Measurements from ENCODE around the gene RIOX2. TPM values are rescaled to one million over a fixed set of nuclear protein-coding genes. Genes with fewer than 3 reads are reported as not detected.
A peak's percentile ranks its signal among the peaks of the same experiment; 100 is the strongest.
"Not testable (repeated sequence)": the region's sequence is repeated elsewhere in the genome, so short reads cannot be mapped to it uniquely, and the experiment has no call there.

The RIOX2 gene
- total RNA-seq (2014; rRNA removed; shearing (Covaris generic)), result 36.9 and 43.4 TPM in 2 replicates
- 41.0 and 63.6 TPM in 2 replicates for polyA plus RNA-seq (2014; cell fraction: nucleus; rRNA removed)

DNA sequence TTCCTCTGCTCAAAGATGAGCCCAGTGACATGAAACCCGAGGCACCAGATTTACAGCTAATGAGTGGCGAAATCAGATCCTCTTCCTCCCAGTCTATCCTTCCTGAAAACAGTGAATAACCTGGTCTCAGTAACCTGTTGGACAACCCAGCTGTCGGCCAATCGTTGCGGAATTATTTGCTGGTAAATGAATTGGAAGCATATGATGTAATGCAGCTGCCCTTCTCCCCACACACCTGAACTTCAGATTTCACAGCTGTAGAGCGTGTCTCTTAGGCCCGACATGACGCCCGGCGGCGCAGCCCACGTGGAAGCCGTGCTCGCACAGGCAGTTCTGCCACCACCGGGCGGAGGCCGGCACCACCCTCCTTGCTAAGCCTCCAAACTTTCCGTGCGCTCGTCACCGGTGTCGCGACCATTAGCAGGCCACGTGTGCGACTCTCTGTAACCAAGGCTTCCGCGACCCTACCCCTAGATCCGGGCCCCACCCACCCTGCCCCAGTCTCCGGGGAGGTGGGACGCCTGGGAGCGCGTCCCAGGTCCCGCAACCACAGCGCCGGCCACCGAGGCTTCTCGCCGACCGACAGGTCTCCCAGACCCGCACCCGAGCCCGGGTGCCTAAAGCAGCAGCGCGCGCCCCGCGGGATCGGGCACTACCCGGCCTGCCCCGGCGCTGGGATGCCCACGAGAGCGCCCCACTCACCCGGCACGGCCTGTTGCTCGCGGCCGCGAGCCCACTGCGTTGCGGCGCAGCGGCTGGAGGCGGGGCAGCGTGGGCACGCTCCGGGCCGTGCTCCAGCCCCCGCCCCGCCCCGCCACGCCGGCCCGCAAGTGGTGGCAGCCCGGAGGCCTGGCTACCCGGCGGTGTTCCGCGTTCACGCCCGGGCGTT is at the start of gene RIOX2:
Gene RIOX2, minus strand, starts transcription at position 753 of the 889 bp plus-strand sequence. CDS start 4,838 bp downstream, outside the sequence.
- DNase-seq (ENCODE audit: extremely low read depth, low read depth), result peak; percentile 30

DNA sequence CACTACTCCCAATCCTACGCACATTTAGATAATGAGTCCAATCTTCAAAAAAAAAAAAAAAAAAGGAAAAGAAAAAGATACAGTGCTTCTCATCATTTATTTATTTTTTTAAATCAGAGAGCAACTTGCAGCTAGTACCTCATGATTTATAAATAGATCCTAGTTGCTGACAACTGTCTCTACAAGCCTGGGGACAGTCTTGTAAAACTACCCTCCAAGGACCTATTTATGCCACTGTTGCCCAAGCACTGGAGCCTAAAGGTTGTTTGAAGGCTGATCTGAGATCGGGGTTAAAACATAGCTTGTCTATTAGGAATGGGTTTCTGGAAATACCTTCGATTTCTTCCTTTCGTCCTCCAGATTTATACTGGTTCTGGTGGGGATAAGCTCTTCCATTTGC is 48.2 kb upstream of the RIOX2 start:
- no peak for DNase-seq (ENCODE audit: extremely low read depth, low read depth)

DNA sequence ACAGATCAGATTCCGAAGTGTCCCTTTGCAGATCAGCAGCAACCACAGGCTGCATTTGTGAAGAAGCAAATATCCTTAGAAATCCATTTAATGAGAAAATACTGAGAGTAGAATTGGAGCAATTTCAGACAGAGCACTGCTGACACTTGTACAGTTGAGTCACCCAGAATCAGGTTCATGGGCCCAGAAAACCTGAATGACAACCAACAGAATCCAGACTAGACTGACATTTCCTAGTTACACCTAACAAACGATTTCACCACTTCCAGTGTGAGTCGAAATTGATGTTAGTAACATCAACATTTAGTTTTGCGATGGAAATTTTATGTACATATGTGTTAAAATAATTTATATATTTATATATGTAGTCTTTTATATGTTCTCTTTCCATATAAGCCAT is 46.1 kb upstream of the RIOX2 start:
- no peak for DNase-seq (ENCODE audit: extremely low read depth, low read depth)

DNA sequence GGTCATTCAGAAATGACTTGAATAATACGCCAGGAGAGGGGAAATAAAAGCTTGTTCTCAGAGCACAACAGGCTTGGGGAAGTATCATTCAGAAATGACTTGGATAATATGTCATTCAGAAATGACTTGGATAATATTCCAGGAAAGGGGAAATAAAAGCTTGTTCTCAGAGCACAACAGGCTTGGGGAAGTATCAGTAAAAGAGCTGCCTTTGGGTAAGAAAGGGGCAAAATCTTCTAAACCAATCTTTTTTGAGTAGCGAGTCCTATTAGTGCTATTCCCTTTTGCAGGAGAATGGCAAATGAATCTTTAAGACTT is 42.0 kb upstream of the RIOX2 start:
- no peak for DNase-seq (ENCODE audit: extremely low read depth, low read depth)

DNA sequence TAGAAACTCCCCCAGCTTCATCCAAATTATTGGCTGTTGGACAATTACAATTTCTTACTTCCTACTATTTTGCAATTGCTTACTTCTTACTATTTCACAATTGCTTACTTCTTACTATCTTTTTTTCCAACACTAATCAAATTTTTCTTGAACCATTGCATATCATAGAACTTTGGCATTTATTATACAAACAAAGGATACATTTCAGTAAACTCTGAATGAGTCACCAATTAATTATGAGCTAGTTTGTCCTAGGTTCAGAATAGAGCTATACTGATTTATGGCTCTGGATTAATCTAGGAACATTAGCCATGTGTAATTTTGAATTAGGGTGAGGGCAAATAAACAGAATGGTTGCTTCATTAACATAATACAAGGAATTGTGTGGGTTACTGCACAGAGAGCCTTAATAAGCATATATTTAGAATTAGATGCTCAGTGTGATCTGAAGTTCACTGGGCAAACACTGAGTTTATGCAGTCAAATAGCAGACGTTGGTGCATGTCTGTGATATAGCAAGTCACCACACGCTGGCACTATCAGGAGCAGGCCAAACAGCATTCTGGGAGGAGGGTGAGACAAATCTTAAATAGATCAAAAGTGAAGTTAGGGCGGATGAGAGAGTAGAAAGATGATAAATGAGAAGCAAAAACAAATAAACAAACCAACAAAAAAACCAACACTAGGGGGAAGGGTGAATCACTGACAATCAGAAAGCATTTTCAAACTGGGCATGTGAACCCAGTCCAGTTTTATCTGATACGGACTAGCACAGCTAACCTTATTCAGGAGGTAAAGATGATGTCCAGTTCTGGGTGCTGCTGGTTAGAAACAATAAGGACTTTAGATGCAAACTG is 41.4 kb upstream of the RIOX2 start:
- DNase-seq (ENCODE audit: extremely low read depth, low read depth), result peak; percentile 16

DNA sequence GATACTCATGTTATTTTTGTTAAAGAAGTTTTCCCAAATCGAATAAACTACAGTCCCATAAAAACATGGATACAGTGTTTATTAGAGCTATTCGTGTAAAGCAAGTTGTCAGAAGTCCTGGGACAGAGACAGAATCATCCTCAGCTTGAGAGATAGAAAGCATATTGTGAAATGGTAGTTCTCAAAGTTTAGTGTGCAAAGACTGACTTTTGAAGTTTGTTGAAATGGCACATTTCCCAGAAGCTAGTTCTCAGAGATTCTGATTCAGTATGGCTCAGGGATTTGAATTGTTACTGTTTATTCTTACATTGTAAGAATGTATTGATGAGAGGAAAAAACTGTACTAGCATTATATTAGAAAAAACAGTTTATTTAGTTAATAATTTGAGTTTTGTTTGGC is 40.7 kb upstream of the RIOX2 start:
- DNase-seq (ENCODE audit: extremely low read depth, low read depth), result no peak

DNA sequence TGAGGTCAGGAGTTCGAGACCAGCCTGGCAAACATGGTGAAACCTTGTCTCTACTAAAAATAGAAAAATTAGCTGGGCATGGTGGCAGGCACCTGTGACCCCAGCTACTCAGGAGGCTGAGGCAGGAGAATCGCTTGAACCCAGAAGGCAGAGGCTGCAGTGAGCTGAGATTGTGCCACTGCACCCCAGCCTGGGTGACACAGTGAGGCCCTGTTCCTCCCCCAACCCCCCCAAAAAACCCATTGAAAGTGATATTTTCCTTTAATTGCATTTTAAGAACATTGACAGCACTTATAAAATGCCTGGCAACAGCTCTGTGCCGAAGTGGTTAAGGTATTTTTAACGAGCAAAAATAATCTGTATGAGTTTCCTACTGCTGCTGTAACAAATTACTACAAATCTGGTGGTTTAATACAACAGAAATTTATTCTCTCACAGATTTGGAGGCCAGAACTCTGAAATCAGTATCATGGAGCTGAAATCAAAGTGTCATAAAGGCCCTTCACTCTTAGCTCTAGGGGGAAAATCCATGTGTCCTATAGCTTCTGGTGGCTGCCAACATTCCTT is 38.7 kb upstream of the RIOX2 start:
- DNase-seq (ENCODE audit: extremely low read depth, low read depth), result not testable (repeated sequence)

DNA sequence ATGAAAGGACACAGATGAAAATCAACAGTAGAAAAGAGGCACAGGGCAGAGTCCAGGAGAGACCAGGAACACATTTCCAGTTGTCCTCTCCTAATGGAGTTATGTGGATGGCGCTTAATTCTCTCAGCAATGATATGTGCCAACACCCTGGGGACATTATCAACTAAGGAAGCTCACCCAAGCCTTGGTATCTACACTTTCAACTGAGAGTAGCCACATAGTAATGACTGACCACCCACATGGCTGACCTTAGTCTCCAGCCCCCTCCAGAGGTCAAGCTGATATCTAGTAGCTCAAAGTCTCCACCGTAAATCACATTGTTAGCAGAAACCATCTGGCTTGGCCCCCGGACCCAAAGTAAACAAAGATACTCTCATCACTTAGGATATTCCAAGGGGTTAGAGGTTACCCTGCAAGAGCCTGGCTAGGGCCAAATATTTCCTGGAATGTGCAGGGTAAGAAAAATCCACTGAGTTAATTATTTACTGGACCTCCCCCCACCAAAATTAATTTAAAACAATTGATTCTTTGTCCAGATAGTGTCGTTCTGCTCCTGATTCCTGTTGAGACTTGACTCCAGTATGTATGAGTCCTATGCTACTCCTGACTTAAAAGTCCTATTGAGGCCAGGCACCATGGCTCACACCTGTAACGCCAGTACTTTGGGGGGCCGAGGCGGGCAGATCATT is 38.1 kb upstream of the RIOX2 start:
- DNase-seq (ENCODE audit: extremely low read depth, low read depth), result no peak

DNA sequence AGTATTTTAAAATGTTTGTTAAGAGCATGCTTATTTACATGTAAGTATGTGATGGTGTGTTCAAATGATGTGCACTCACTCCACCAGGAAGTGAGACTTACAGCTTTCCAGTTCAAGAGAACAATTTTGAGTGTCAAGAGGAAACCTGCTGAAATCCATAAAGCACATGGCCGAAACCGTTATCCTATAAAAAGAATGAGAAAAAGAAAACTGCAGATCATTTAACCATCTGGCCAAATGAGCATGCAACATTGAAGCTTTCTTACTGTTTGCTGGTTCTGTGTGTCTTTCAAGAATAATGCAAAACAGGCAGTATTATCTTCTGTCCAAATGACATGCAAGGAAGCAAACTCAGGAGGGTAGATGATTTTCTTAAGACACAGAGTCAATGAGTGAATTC is 36.6 kb upstream of the RIOX2 start:
- DNase-seq (ENCODE audit: extremely low read depth, low read depth), result no peak

DNA sequence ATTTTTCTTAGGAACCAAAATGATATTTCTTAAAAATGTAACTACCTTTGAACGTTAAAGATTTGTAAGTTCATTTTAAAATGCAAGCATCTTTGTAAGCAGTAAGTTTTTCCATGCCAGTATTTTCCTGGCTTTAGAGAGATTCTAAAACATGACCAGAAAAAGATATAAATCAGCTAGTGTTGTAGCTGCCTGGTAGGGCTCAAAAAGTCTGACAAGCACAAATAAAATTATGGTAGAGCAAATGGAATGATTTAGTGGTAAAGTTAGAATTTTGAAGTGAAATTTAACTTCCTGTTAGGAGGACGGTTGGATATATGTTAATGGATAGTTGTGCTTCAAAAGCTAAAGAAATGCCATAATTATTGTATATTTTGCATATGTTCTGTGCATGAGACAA is 33.2 kb upstream of the RIOX2 start:
- DNase-seq (ENCODE audit: extremely low read depth, low read depth), result no peak

DNA sequence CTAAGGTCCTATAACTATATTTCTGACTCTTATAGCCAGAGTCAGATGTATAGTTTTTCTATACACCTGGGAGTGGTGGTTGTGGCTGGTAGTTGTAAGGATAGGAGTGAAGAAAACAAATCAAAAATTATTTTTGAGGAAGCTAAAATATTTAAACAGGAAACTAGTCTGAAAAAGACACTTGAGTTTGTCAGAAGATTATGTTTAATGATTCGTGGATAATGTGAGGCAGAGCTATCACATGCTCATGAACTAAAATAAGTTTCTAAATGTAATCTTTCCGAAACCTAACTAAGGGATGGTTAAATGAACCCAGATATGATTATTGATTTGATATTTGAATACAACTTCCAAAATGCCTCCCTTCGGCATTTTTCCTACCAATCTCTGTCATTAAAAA is 32.5 kb upstream of the RIOX2 start:
- no peak for DNase-seq (ENCODE audit: extremely low read depth, low read depth)

DNA sequence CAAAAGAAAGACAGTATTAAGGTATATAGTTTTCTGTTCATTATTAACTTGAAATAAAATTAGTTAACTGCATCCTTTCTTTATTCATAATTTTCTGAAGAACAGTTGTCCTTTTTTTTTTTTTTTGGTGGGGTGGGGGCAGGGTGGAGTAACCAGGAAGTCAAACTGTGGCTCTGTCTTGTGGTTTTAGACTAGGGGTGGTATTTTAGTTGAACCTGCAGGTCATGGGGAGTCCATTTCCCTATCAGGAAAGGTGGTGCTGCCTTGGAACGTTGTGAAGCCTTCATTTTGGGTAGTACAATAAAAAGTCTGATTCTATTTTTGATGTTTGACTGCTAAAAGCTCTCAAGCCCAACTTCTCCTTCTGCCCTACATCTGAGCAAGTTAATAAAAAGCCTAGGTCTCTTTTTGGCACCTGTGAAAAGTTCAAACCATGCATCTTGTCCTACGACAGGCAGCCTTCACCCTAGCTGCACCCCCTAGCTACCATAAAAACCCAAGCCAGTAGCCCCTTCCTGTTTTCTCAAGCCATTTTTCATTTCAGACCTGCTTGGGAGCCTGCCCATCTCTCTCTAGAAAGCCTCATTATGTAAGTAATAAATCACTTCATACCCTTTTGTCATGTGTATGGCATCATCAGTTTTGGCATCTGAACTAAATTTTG is 31.2 kb upstream of the RIOX2 start:
- DNase-seq (ENCODE audit: extremely low read depth, low read depth), result no peak

DNA sequence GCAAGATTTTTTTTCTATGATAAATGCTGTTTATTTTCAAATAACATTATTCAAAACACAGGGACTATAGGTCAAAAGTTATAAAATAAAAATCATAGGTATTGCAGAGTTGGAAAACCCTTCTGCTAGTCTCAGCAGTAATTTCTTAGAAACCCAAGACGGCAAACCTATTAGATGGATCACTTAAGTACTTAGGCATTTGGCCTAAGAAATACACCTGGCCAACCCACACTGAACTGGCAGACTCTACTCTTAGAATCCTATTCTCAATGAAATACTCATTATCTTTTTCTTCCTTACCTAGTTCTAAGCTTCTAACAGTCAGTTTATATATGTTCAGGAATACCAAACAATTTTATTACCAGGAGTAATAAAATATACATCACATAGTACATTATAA is 30.5 kb upstream of the RIOX2 start:
- DNase-seq (ENCODE audit: extremely low read depth, low read depth), result no peak

DNA sequence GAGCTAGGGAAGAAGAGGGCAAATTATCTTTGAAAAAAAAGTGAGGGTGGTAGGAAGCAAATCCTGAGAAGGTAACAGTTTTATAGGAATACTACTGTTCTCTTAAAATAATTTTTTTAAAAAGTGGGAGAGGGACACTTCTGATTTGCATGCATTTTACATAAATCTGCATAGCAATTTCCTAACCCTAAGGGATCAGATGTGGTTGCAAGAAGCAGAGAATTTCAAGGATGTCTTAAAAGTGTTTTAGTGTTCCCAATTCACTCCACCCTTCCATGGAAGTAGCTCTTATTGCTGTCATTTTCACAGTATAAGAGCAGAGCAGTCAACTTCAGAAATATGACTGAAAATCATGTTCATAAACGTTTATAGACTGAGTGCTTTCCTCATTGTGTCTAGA is 27.8 kb upstream of the RIOX2 start:
- DNase-seq (ENCODE audit: extremely low read depth, low read depth), result no peak

DNA sequence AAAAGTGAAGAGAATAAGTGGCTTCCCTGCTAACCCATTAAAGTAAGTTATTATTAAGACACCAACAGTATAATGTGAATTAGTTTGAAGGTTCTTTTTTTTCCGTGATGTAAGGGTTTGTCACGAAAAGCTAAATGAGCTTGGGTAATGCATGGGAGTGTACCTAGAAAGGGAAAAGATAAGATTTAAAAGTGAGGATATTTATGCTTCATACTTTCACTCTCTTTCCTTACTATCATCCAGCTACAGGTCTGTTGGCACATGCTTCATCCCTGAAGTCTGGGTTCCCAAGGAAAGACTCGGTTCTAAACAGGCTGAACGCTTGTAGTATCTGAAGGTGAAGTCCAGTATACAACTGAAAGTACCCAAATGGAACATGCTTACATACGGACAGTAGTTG is 26.9 kb upstream of the RIOX2 start:
- DNase-seq (ENCODE audit: extremely low read depth, low read depth), result no peak

DNA sequence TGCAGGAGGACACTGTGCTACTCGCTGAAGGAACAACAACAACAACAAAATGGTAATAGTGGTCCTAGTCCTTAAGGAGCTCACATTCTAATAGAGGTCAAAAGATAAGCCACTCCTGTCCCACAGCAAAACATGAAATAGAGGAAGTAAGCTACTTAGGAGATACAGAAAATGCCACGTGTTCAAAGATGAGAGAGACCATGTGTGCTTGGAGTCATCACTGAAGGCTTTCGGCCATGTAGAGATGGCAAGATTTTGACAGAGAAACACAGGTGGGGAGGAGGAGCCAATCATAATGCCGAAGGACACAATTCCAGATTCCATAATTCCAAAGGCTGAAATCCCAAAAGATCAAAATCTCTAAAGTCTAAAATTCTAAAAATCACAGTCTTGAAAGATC is 24.8 kb upstream of the RIOX2 start:
- DNase-seq (ENCODE audit: extremely low read depth, low read depth), result no peak

DNA sequence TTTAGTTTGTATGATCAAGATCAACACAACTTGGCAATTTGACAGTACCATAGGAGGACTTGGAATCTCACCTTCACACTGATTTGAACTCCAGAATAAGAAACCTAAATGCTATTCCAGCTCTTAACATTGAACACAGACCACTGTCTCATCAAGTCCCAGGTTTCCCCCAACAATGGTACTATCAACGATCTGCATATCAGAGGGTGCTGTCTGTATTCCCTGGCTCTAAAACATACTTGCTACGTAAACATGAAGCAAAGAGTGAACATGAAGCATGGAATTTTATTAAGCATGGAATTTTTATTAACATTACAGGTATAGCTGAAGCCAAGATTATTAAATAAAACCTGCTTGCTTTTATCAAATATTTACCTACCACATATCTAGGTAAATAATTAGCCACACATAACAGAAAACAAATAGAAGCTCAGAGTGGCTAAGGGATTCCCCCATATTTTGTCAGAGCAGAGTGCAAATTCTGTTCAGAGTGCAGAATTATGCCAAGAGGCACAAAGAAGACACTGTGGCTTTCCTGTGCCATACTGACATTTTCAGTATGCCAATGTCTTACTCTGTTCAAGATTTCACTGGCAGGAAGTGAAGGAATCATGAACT is 22.2 kb upstream of the RIOX2 start:
- DNase-seq (ENCODE audit: extremely low read depth, low read depth), result no peak

DNA sequence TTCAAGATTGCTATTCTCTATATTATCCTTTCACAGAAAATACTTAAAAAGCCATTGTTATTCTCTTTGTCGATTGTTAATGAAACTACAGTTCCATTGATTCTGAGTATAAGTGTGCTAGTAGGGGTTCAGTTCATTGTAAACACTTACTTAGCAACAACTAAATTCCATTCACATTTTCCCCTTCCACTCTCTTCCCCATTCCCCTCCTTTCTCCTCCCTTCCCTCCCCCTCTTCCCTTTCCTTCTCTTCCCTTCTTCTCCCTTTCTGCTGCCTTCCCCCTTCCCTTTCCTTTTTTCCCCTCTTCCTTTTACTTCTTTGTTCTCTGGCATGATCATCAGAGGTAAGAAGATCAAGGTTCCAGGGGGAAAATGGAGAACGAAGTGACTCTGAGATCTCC is 21.3 kb upstream of the RIOX2 start:
- no peak for DNase-seq (ENCODE audit: extremely low read depth, low read depth)

DNA sequence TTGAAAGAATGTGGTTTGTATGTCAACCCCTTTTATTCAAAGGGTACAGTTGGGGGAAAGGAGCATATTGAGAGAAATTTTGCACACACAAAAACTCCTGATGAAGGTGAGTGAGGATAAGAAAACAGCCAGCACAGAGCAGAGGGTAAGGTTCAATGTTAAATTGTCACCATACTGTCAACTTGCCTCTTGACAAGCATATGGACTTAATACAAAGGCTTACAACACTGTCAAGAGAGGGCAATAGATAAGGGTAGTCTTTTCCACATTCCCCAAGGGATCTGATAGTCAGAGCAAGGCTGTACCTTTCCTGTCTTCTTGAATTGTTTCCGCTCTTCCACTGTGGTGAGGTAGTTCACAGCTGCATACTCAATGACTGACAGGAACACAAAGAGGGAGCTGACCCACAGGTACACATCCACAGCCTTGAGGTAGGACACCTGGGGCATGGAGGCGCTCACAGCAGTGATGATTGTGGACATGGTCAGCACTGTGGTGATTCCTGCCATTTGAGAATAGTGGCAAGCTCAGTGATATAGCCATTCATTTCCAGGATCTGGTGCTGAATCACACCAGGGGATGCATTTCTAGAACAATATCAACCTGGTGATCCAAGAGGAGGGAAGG is 20.4 kb upstream of the RIOX2 start:
- DNase-seq (ENCODE audit: extremely low read depth, low read depth), result no peak
